NCI-H748 treated with DMSO at 0.1 percent for 48 hours (cell line): ENCODE measurements around the gene MCHR2.
"Not testable (repeated sequence)": the region's sequence is repeated elsewhere in the genome, so short reads cannot be mapped to it uniquely, and the experiment has no call there.

ENCODE experiments used
- DNase-seq: peaks from one replicate; lab custom pipeline; 2025; lab: John Stamatoyannopoulos, UW

Gene MCHR2

GRCh38 chr6:99993533-99994251, at the start of gene MCHR2:
TSS of gene MCHR2 (minus strand) at chr6:99994223. CDS start at chr6:99956147, 38,076 bp downstream.
- no peak for DNase-seq

GRCh38 chr6:100038546-100038945, 44.5 kb upstream of the MCHR2 start:
- not testable (repeated sequence) for DNase-seq

GRCh38 chr6:100035873-100036653, 42.0 kb upstream of the MCHR2 start:
- DNase-seq = no peak

GRCh38 chr6:100023798-100024197, 29.8 kb upstream of the MCHR2 start:
- no peak for DNase-seq

GRCh38 chr6:100022847-100023246, 28.8 kb upstream of the MCHR2 start:
- DNase-seq = no peak

- DNase-seq = no peak
Observed at GRCh38 chr6:100008857-100009256, 14.8 kb upstream of the MCHR2 start.

- peak; percentile 75 for DNase-seq
Observed at GRCh38 chr6:100001915-100002388, 7.9 kb upstream of the MCHR2 start.

GRCh38 chr6:99997141-99997540, 3.1 kb upstream of the MCHR2 start:
- no peak for DNase-seq

- DNase-seq = no peak
Observed at GRCh38 chr6:99995916-99996315, 1.9 kb upstream of the MCHR2 start.

- DNase-seq = no peak
Observed at GRCh38 chr6:99993146-99993532, 884 bp downstream of the MCHR2 start.

GRCh38 chr6:99991955-99992354, 2.1 kb downstream of the MCHR2 start:
- no peak for DNase-seq

GRCh38 chr6:99980741-99981140, 13.3 kb downstream of the MCHR2 start:
- DNase-seq = no peak

- peak; percentile 76 for DNase-seq
Observed at GRCh38 chr6:99979953-99980352, 14.1 kb downstream of the MCHR2 start.

GRCh38 chr6:99967052-99967451, 27.0 kb downstream of the MCHR2 start:
- no peak for DNase-seq

GRCh38 chr6:99960027-99960426, 34.0 kb downstream of the MCHR2 start:
- DNase-seq = no peak

GRCh38 chr6:99951016-99951805, 42.8 kb downstream of the MCHR2 start:
- no peak for DNase-seq

GRCh38 chr6:99946005-99946404, 48.0 kb downstream of the MCHR2 start:
- no peak for DNase-seq

GRCh38 chr6:99943846-99944245, 50.2 kb downstream of the MCHR2 start:
- no peak for DNase-seq

- no peak for DNase-seq
Observed at GRCh38 chr6:99940582-99940981, 53.4 kb downstream of the MCHR2 start.

GRCh38 chr6:99933129-99933528, 60.9 kb downstream of the MCHR2 start:
- DNase-seq = no peak

GRCh38 chr6:99912657-99913056, 81.4 kb downstream of the MCHR2 start:
- DNase-seq = no peak
